Cardiac muscle cell (in vitro differentiated cells and primary cell): ENCODE data around the gene NNMT. TPM values are rescaled to one million over a fixed set of nuclear protein-coding genes. Genes with fewer than 3 reads are reported as not detected.
A peak's percentile ranks its signal among the peaks of the same experiment; 100 is the strongest.

Experiments
- DNase-seq, 2 donors: peaks; one replicate each; pipeline versions ENCODE4 v3.0.0 to v3.0.0-alpha.2; 2010 to 2017; ENCODE audit warnings: low read depth in 1 of 2, low spot score in 1 of 2
- H3K27ac ChIP-seq: fragments of 200-600 bp; sonication (generic); 2 replicates; pipeline ENCODE4 v1.5.1; 2016
- H3K27me3 ChIP-seq: fragments of 200-600 bp; sonication (generic); 2 replicates; pipeline ENCODE4 v1.6.0; 2016; ENCODE audit warnings: control low read depth
- H3K36me3 ChIP-seq: fragments of 200-600 bp; sonication (generic); 2 replicates; pipeline ENCODE4 v1.5.1; 2016; ENCODE audit warnings: control low read depth
- H3K4me1 ChIP-seq: fragments of 200-600 bp; sonication (generic); 2 replicates; pipeline ENCODE4 v1.8.1; 2017; ENCODE audit warnings: low read depth, mild to moderate bottlenecking, mixed run types
- H3K4me3 ChIP-seq: fragments of 200-600 bp; sonication (generic); 2 replicates; pipeline ENCODE4 v1.5.1; 2016; ENCODE audit warnings: mild to moderate bottlenecking
- H3K9me3 ChIP-seq: fragments of 200-600 bp; sonication (generic); 2 replicates; pipeline ENCODE4 v1.5.1; 2017; ENCODE audit warnings: low read depth, mild to moderate bottlenecking, control low read depth
- polyA plus RNA-seq: library from polyadenylated mRNA; unstranded; fragments of >200 nt; fragmentation: Nextera tagmentation; extraction: Ambion mirVana; gene quantifications from 2 replicates; pipeline ENCODE4 v1.2.1, GENCODE V29; 2016
- total RNA-seq: library from RNA; depleted of rRNA; stranded (reverse); fragments of >200 nt; gene quantifications from 2 replicates; pipeline ENCODE4 v1.2.3, GENCODE V29; 2016
- TF ChIP-seq, protein P1 (sequence below): IDR thresholded peaks from 2 replicates; pipeline ENCODE4 v1.5.1; 2012; ENCODE audit warnings: low read depth, mild to moderate bottlenecking, low read length

NNMT gene
- total and polyA plus RNA-seq, 2 experiments from 2014 or later: 2.0 TPM; not detected in 1

DNA sequence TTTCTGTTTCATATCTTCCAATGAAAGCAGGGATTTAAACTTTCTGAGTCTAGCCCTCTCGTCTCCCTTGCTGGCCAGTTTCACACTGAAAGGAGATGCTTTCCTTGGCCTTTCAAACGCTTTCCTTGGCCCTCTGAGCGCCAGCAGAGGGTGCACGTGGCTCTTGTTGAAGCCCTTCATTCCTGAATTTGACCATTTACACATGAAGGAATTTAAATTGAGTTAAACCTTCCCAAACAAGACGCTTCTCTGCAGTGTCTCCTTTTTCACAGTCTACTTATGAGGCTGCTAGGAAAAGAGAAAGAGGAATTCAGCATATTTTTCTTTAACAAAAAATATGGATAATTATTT is 21.6 kb downstream of the NNMT start:
- Histone ChIP-seq H3K9me3 (no peaks in the 10 kb centered on the region), H3K4me3 (no peak overlapping the region), H3K27me3 (no peaks in the 10 kb centered on the region), H3K36me3 (no peaks in the 10 kb centered on the region), H3K4me1 (no peaks in the 10 kb centered on the region), H3K27ac (no peak overlapping the region)
- TF ChIP-seq, protein P1, sequence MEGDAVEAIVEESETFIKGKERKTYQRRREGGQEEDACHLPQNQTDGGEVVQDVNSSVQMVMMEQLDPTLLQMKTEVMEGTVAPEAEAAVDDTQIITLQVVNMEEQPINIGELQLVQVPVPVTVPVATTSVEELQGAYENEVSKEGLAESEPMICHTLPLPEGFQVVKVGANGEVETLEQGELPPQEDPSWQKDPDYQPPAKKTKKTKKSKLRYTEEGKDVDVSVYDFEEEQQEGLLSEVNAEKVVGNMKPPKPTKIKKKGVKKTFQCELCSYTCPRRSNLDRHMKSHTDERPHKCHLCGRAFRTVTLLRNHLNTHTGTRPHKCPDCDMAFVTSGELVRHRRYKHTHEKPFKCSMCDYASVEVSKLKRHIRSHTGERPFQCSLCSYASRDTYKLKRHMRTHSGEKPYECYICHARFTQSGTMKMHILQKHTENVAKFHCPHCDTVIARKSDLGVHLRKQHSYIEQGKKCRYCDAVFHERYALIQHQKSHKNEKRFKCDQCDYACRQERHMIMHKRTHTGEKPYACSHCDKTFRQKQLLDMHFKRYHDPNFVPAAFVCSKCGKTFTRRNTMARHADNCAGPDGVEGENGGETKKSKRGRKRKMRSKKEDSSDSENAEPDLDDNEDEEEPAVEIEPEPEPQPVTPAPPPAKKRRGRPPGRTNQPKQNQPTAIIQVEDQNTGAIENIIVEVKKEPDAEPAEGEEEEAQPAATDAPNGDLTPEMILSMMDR: peak; percentile 62
- peak; percentile 46 to 77 for DNase-seq

DNA sequence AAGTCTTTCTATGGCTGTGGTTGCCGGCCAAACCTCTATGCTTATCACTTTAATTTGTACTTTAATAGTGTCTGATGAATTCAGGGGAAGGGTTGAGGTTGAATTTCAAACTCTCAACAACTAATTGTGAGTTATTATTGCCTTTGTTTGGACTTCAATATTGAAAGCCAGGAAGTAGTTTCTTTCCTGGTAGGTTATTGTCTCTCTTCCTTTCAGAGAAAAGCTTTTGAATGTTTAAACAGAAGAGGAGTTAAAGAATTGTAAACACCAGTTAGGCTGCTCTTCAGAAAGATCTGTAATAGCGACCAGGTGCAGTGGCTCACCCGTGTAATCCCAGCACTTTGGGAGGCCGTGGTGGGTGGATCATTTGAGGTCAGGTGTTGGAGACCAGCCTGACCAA is 22.2 kb downstream of the NNMT start:
- H3K27me3 ChIP-seq: no peaks in the 10 kb centered on the region
- no peaks in the 10 kb centered on the region for H3K9me3 ChIP-seq
- DNase-seq: no peak
- H3K27ac ChIP-seq: no peak overlapping the region
- no peaks in the 10 kb centered on the region for H3K36me3 ChIP-seq
- no peak overlapping the region for H3K4me3 ChIP-seq
- no peaks in the 10 kb centered on the region for H3K4me1 ChIP-seq
- TF ChIP-seq, protein P1: no peak

DNA sequence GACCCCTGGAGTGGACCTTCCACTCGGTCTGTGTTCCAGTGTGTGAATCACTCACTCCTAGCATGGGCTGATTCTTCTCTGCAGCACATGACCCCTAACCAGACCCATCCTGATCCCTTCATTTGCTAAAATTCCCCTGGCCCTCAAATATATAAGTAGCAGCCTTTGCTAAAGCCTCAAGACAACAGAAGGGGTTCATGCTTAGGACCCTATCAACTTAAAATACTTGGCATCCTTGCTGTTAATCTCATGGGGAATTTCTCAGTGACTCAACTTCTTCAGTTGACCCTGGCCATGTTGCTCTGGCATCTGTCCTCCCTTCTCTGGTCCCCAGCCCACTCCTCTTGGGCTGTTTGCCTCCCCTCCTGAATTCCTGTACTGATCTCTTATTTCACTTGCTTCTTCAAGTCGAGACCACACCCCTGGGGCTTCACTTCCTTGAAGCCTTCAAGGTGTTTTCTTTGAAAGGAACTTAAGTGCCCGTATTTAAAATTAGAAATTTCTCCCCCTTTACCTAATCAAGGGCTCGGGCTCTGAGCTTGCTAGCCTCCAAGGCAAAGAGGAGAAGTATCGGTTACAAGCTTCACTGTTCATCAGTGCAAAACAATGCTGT is 23.6 kb downstream of the NNMT start:
- Histone ChIP-seq H3K4me1 (no peaks in the 10 kb centered on the region), H3K27ac (no peak overlapping the region), H3K9me3 (no peaks in the 10 kb centered on the region), H3K27me3 (no peaks in the 10 kb centered on the region), H3K4me3 (no peak overlapping the region), H3K36me3 (no peaks in the 10 kb centered on the region)
- peak in 1 of 2 donors; percentile 23 for DNase-seq
- TF ChIP-seq, protein P1: no peak

DNA sequence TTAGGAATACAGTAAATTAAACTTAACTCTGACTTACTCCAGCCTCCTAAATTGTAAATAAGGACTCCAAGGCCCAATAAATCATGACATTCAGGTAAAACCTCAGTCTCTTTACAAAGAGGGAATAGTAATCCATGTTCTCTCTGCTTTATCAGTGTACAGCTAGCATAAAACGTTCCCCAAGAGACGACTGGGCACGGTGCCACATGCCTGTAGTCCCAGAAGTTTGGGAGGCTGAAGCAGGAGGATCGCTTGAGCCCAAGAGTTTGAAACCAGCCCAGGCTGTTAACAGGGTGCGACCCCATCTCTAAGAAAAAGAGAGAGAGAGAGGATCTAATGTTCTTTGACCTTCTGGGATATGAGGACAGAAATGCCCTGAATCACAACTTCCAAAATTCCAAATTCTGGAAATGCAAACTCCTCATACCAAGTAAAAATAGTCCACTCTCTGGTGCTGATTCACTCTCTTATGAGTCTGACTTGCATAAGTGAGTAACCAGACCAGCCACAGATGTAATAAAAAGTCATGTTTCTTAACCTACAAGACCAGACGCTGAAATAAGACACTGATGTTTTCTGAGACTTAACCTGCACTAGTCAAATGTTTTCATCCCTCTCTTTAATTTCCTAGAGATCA is 25.5 kb downstream of the NNMT start:
- TF ChIP-seq, protein P1: no peak
- Histone ChIP-seq H3K27me3 (no peaks in the 10 kb centered on the region), H3K27ac (no peak overlapping the region), H3K36me3 (no peaks in the 10 kb centered on the region), H3K4me3 (no peak overlapping the region), H3K9me3 (no peaks in the 10 kb centered on the region), H3K4me1 (no peaks in the 10 kb centered on the region)
- peak in 1 of 2 donors; percentile 74 for DNase-seq

DNA sequence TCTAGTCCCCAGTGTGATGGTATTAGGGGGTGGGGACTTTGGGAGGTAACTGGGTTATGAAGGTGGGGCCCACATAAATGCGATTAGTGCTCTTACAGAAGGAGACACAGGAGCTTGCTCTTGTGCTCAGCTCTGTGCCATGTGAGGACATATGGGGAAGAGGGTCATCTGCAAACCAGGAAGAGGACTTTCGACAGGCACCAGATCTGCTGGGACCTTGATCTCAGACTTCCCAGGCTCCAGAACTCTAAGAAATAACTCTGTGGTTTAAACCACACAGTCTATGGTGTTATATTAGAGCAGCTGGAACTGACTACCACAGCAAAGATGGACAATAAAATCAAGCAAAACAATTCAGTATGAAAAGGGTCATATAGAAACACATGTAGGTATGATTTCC is 26.7 kb downstream of the NNMT start:
- no peak overlapping the region for H3K4me3 ChIP-seq
- H3K36me3 ChIP-seq: no peaks in the 10 kb centered on the region
- H3K4me1 ChIP-seq: no peaks in the 10 kb centered on the region
- no peaks in the 10 kb centered on the region for H3K9me3 ChIP-seq
- TF ChIP-seq, protein P1: no peak
- no peaks in the 10 kb centered on the region for H3K27me3 ChIP-seq
- H3K27ac ChIP-seq: no peak overlapping the region
- no peak for DNase-seq
